ENCODE data around the gene MYBPH. TPM values are rescaled to one million over a fixed set of nuclear protein-coding genes. Genes with fewer than 3 reads are reported as not detected.

Gene MYBPH
- total RNA-seq, 4 donors from 2014 or later, result not detected

GRCh38 chr1:203184467-203184866 is 8.8 kb upstream of the MYBPH start:
- Histone ChIP-seq H3K4me1 (peaks cover 0 to 18% (median 10%) of the 10 kb centered on the region in 4 donors), H3K36me3 (no peaks in the 10 kb centered on the region), H3K4me3 (no peak overlapping the region), H3K27ac (replicated peaks in 1 of 4) (no peak overlapping the region), H3K27me3 (no peaks in the 10 kb centered on the region), H3K9me3 (no peaks in the 10 kb centered on the region)
- intact Hi-C loops (cut with DNase I), result no loop called here
- 80% methylated on average over 4 of the region's 4 CpGs for WGBS
- TF ChIP-seq POLR2AphosphoS5 (IDR thresholded peaks at IDR 0.05) (no peak), POLR2A (IDR thresholded peaks at IDR 0.05; ENCODE audit: low read depth) (no peak), EP300 (IDR thresholded peaks at IDR 0.05) (no peak)
- TF ChIP-seq, protein P1, sequence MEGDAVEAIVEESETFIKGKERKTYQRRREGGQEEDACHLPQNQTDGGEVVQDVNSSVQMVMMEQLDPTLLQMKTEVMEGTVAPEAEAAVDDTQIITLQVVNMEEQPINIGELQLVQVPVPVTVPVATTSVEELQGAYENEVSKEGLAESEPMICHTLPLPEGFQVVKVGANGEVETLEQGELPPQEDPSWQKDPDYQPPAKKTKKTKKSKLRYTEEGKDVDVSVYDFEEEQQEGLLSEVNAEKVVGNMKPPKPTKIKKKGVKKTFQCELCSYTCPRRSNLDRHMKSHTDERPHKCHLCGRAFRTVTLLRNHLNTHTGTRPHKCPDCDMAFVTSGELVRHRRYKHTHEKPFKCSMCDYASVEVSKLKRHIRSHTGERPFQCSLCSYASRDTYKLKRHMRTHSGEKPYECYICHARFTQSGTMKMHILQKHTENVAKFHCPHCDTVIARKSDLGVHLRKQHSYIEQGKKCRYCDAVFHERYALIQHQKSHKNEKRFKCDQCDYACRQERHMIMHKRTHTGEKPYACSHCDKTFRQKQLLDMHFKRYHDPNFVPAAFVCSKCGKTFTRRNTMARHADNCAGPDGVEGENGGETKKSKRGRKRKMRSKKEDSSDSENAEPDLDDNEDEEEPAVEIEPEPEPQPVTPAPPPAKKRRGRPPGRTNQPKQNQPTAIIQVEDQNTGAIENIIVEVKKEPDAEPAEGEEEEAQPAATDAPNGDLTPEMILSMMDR (IDR thresholded peaks at IDR 0.05), result no peak
- no peak for DNase-seq (ENCODE audit: extremely low spot score)

DNA sequence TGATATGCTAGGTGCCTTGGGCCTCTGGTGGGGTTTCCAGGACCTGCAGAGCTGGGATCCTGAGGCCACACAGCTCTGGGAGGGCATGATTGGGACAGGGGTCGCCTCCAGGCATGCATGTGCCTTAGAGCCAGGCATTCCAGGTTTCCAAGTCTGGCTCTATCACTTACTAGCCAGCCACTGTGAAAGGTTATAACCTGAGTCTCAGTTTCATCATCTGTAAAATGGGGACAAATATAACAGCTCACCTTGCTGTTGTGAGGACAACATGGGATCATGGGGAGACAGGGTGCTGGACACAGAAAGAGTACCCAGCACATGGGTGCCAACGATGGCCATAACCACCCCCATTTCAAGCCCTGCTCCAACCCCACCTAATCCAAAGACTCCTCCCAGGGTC is 8.2 kb upstream of the MYBPH start:
- H3K36me3 ChIP-seq, result no peaks in the 10 kb centered on the region
- no peak overlapping the region for H3K27ac ChIP-seq (replicated peaks in 1 of 4)
- 100% methylated on average over 1 of the region's 2 CpGs for WGBS

GRCh38 chr1:203182387-203182953 is 6.8 kb upstream of the MYBPH start:
- intact Hi-C loops (cut with DNase I), result no loop called here
- TF ChIP-seq POLR2AphosphoS5 (IDR thresholded peaks at IDR 0.05) (no peak), EP300 (IDR thresholded peaks at IDR 0.05) (no peak), POLR2A (IDR thresholded peaks at IDR 0.05; ENCODE audit: low read depth) (no peak)
- TF ChIP-seq, protein P1 (IDR thresholded peaks at IDR 0.05), result no peak
- no peak for DNase-seq (ENCODE audit: extremely low spot score)
- Histone ChIP-seq H3K9me3 (no peaks in the 10 kb centered on the region), H3K4me1 (peaks cover 0 to 14% (median 7%) of the 10 kb centered on the region in 4 donors), H3K4me3 (no peak overlapping the region), H3K27ac (replicated peaks in 1 of 4) (no peak overlapping the region), H3K27me3 (no peaks in the 10 kb centered on the region), H3K36me3 (no peaks in the 10 kb centered on the region)
- 88% methylated on average over 6 of the region's 7 CpGs for WGBS

More for the DNA sequence above, 8.2 kb upstream of the MYBPH start:
- no peaks in the 10 kb centered on the region for H3K27me3 ChIP-seq
- TF ChIP-seq POLR2A (IDR thresholded peaks at IDR 0.05; ENCODE audit: low read depth) (no peak), EP300 (IDR thresholded peaks at IDR 0.05) (no peak), POLR2AphosphoS5 (IDR thresholded peaks at IDR 0.05) (no peak)
- TF ChIP-seq, protein P1 (IDR thresholded peaks at IDR 0.05), result no peak
- no peak for DNase-seq (ENCODE audit: extremely low spot score)
- no peaks in the 10 kb centered on the region for H3K9me3 ChIP-seq
- no peak overlapping the region for H3K4me3 ChIP-seq
- intact Hi-C loops (cut with DNase I), result no loop called here
- H3K4me1 ChIP-seq, result peaks cover 0 to 18% (median 10%) of the 10 kb centered on the region in 4 donors

- H3K36me3 ChIP-seq, result no peaks in the 10 kb centered on the region
- H3K9me3 ChIP-seq, result no peaks in the 10 kb centered on the region
- intact Hi-C loops (cut with DNase I), result no loop called here
- no peak for DNase-seq (ENCODE audit: extremely low spot score)
- H3K27me3 ChIP-seq, result no peaks in the 10 kb centered on the region
- H3K4me3 ChIP-seq, result no peak overlapping the region
- 64% methylated on average over 10 of the region's 10 CpGs for WGBS
- no peak for TF ChIP-seq EP300 (IDR thresholded peaks at IDR 0.05)
- no peak for TF ChIP-seq POLR2AphosphoS5 (IDR thresholded peaks at IDR 0.05)
- TF ChIP-seq, protein P1 (IDR thresholded peaks at IDR 0.05), result no peak
- no peak for TF ChIP-seq POLR2A (IDR thresholded peaks at IDR 0.05; ENCODE audit: low read depth)
- H3K4me1 ChIP-seq, result peaks cover 0 to 7% (median 3%) of the 10 kb centered on the region in 4 donors
- no peak overlapping the region for H3K27ac ChIP-seq (replicated peaks in 1 of 4)
These were observed 6.2 kb upstream of the MYBPH start for GRCh38 chr1:203181586-203182386.
